ENCODE measurements around the gene TM4SF20.

TM4SF20 gene, protein sequence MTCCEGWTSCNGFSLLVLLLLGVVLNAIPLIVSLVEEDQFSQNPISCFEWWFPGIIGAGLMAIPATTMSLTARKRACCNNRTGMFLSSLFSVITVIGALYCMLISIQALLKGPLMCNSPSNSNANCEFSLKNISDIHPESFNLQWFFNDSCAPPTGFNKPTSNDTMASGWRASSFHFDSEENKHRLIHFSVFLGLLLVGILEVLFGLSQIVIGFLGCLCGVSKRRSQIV

GRCh38 chr2:227379095-227379494, at the start of gene TM4SF20:
Gene TM4SF20, minus strand, starts transcription at chr2:227379306. Its CDS starts 38 bp downstream, at chr2:227379268.
- H3K4me3 ChIP-seq (ENCODE audit: low read depth, low read length): no peak within 1 kb of the TSS
- no peak for TF ChIP-seq CTCF (IDR thresholded peaks at IDR 0.05; ENCODE audit: low read depth, low read length)

DNA sequence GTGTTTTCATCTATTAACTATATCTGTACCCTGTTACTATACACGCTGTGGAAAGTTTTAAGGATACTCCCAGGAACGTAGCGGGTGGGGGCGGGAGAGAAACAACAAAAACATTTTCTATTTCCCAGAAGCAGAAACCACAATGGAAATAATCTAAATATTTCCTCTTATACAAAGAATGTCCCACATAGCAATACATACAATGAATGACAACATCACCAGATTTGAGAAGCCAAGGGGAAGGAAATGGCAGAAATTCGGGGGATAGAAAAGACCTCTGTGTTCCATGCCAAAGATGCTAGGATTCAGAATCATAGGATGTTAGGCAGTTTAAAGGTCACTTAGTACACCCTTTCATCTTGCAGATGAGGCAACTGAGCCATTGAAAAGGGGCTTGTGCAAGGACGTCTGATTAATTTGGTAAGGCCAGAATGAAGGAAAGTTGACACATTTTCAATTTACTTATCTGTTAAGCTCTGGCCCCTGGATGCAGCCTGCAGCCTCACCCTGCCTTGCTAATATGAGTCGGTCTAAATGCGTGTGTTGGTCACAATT, 49.7 kb upstream of the TM4SF20 start:
- no peak for TF ChIP-seq CTCF (IDR thresholded peaks at IDR 0.05; ENCODE audit: low read depth, low read length)
- H3K4me3 ChIP-seq (ENCODE audit: low read depth, low read length): no peak overlapping the region

DNA sequence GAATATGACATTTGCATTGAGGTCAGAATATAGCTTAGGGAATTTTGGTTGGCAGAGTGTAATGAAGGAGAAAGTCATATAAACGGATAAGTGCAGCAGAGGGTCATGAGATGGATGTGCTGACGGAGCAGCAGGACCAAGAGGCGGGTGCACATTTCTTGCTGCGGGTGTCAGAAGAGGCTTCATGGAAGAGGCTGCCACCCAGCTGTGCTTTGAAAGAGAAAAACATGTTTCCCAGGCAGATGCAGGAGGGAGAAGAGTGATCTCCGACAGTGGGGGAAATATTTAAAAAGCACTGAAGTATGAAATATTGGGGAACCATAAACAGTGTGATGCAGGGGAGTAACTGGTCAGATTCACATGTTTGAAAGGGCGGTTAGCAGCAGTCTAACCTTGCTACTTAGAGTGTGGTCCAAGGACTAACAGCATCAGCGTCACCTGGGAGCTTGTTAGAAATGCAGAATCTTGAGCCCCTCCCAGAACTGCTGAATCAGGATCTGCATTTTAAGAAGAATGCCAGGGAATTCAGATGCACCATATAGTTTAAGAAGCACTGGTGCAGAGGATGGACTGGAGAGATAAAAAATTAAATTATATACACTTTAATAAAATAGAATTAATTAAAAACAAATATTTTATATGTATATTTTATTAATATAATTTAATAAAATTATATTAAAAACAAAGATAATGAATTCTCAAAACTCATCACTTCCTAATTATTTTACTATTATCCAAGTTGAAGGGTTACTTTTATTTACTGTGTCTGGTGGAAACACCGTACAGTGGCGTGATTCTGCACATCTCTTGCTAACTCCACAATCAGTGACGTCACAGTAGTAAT, 44.8 kb upstream of the TM4SF20 start:
- H3K4me3 ChIP-seq (ENCODE audit: low read depth, low read length): no peak overlapping the region
- no peak for TF ChIP-seq CTCF (IDR thresholded peaks at IDR 0.05; ENCODE audit: low read depth, low read length)

DNA sequence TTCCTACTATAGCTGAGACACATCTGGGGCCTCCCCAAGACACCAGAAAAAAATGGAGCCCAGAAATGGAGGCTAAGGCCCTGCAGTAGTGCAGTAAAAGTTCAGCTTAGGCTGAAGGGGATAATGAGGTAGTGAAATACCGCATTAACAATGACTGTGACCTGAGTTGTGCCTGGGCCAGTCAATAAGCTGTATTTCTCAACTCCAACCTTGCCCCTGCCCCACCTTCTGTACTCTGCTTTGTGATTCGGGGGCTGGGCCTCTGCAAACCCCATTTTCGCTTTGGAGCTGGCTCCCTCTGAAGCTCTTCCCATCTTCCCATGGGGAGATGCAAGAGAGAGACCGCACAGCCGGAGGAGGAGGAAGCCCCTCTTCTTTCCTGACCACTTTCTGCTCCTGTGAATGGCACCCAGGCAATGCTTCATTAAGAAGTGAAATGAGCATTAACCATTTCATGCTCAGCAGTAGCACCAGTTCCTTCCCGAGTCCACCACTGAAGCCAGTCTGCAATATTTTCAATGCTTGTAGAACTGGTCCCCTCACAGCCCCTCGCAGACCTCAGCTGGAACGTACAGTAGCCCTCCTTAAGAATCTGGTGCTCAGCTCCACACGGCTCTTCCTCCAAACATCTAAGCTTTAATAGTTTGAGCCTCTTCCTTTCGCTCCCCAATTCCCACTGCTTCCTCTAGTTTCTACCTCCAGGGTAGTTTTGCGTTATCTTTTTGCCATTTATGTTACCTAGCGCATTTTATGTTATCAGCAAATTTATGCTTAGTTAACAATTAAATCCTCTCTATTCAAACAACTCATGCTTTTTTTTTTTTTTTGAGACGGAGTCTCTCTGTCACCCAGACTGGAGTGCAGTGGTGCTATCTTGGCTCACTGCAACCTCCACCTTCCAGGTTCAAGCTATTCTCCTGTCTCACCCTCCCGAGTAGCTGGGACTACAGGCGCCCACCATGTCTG, 41.3 kb upstream of the TM4SF20 start:
- H3K4me3 ChIP-seq (ENCODE audit: low read depth, low read length): no peak overlapping the region
- no peak for TF ChIP-seq CTCF (IDR thresholded peaks at IDR 0.05; ENCODE audit: low read depth, low read length)

DNA sequence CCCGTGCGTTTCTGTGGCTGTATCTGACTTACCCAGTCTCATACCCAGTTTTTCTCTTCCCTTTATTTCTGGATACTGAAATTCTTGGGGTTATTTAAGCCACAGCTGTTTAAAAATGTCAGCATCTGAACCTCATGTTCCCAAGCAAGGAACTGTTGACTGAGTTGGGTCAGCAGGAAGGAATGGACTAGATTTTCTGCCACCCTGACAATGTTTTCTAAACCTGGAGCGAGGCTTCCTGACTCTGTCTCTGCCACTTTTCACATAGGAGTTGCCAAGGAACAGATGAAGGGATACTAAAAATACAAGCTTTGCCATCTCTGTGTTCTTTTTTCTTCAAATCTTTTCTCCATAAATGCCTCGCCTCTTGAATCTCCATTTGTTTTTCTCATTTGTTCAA, 37.6 kb upstream of the TM4SF20 start:
- no peak for TF ChIP-seq CTCF (IDR thresholded peaks at IDR 0.05; ENCODE audit: low read depth, low read length)

GRCh38 chr2:227415538-227416424, 36.7 kb upstream of the TM4SF20 start:
- H3K4me3 ChIP-seq (ENCODE audit: low read depth, low read length): no peak overlapping the region
- no peak for TF ChIP-seq CTCF (IDR thresholded peaks at IDR 0.05; ENCODE audit: low read depth, low read length)

More for the DNA sequence above, 37.6 kb upstream of the TM4SF20 start:
- H3K4me3 ChIP-seq (ENCODE audit: low read depth, low read length): no peak overlapping the region

Data from WI38 (cell line).